ENCODE data around the gene CAT. TPM values are rescaled to one million over a fixed set of nuclear protein-coding genes. Genes with fewer than 3 reads are reported as not detected.

The CAT gene
- total and polyA plus RNA-seq, 9 of the 15 experiments (the other 6 are each of a cell fraction or from before 2014, with no cell fraction given) = 86.7 to 183 (median 114) TPM

DNA sequence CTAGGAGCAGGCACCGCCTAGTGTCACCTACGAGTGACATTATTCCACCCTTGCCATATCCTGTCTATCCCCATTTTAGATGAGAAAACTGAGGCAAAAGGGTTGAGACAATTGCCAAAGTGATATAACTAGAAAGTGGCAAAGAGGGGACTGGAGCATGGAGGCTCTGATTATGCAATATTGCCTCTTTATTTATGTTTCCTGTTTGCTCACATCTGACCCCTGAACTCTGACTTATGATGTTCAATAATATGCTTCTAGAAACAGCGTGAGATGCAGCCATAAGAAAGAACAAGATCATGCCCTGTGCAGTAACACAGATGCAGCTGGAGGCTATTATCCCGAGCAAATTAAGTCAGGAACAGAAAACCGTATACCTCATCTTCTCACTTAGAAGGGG, 67.1 kb downstream of the CAT start (continued):
- TF ChIP-seq, protein P1, sequence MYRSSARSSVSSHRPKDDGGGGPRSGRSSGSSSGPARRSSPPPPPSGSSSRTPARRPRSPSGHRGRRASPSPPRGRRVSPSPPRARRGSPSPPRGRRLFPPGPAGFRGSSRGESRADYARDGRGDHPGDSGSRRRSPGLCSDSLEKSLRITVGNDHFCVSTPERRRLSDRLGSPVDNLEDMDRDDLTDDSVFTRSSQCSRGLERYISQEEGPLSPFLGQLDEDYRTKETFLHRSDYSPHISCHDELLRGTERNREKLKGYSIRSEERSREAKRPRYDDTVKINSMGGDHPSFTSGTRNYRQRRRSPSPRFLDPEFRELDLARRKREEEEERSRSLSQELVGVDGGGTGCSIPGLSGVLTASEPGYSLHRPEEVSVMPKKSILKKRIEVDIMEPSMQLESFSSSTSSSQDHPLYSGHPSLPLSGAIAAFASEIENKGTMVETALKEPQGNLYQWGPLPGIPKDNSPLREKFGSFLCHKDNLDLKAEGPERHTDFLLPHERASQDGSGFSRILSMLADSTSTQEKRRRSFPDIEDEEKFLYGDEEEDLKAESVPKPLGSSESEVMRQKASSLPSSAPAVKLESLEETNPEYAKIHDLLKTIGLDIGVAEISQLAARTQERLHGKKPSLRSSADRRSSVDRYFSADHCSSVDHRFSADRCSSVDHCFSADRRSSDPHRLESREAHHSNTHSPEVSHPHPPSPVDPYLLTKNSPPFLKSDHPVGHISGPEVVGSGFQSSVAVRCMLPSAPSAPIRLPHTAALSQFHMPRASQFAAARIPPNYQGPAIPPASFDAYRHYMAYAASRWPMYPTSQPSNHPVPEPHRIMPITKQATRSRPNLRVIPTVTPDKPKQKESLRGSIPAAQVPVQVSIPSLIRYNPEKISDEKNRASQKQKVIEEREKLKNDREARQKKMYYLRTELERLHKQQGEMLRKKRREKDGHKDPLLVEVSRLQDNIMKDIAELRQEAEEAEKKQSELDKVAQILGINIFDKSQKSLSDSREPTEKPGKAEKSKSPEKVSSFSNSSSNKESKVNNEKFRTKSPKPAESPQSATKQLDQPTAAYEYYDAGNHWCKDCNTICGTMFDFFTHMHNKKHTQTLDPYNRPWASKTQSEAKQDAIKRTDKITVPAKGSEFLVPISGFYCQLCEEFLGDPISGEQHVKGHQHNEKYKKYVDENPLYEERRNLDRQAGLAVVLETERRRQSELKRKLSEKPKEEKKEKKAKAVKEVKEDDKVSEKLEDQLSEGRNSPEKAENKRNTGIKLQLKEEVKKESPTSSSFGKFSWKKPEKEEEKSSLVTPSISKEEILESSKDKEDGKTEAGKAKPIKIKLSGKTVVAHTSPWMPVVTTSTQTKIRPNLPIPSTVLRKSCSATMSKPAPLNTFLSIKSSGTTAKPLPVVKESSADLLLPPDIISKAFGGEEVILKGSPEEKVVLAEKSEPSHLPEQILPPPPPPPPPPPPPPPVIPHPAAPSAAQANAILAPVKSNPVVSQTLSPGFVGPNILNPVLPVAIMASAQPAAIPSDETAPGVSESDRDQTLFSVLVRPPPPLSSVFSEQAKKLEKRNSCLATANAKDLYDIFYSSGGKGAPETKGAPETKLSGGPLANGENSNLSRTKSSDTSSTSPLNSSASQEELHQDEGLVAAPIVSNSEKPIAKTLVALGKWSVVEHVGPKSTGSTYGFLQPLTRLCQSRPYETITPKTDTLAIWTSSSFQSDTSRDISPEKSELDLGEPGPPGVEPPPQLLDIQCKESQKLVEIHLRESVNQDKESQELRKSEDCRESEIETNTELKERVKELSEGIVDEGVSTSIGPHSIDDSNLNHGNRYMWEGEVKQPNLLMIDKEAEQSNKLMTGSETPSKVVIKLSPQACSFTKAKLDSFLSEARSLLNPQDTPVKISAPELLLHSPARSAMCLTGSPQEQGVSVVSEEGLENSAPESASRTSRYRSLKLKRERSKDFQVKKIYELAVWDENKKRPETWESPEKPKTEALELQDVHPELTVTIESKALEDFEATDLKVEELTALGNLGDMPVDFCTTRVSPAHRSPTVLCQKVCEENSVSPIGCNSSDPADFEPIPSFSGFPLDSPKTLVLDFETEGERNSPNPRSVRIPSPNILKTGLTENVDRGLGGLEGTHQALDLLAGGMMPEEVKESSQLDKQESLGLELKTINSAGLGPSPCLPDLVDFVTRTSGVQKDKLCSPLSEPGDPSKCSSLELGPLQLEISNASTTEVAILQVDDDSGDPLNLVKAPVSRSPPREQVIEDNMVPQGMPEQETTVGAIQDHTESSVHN (IDR thresholded peaks at IDR 0.05; ENCODE audit: borderline replicate concordance in 1 of 2, low read depth in 1 of 2) = no peak
- TF ChIP-seq ARID2 (IDR thresholded peaks at IDR 0.05) (no peak), RBM39 (optimal IDR thresholded peaks at IDR 0.05; ENCODE audit: low read depth, low read length) (no peak), NR2C2 (CRISPR knock-in tag; IDR thresholded peaks at IDR 0.05) (0 out of 2 replicates have a peak, but pooled peaks have one; percentile 26), NR2C2 (tag; IDR thresholded peaks at IDR 0.05) (peak; percentile 77), SETDB1 (IDR thresholded peaks at IDR 0.05; ENCODE audit: low read length) (no peak), COPS2 (conservative IDR thresholded peaks at IDR 0.05) (no peak), MAFF (IDR thresholded peaks at IDR 0.05; ENCODE audit: low read length) (no peak), RAD21 (CRISPR knock-in tag; conservative IDR thresholded peaks at IDR 0.05 in 1 of 2, IDR thresholded peaks at IDR 0.05 in 1 of 2) (no peak), CEBPB (tag; IDR thresholded peaks at IDR 0.05) (peak; percentile 65), U2AF2 (optimal IDR thresholded peaks at IDR 0.05; ENCODE audit: low read depth, low read length) (no peak), NR2C1 (IDR thresholded peaks at IDR 0.05) (peak; percentile 75), NR2C1 (tag; IDR thresholded peaks at IDR 0.05) (peak; percentile 95), EHMT2 (IDR thresholded peaks at IDR 0.05) (no peak), SP2 (IDR thresholded peaks at IDR 0.05; ENCODE audit: extremely low read depth, low read depth, low read length, poor library complexity, severe bottlenecking) (no peak), KLF6 (CRISPR knock-in tag; IDR thresholded peaks at IDR 0.05; ENCODE audit: borderline replicate concordance) (no peak), ZNF707 (CRISPR knock-in tag; conservative IDR thresholded peaks at IDR 0.05) (no peak)
- TF ChIP-seq, protein P2, sequence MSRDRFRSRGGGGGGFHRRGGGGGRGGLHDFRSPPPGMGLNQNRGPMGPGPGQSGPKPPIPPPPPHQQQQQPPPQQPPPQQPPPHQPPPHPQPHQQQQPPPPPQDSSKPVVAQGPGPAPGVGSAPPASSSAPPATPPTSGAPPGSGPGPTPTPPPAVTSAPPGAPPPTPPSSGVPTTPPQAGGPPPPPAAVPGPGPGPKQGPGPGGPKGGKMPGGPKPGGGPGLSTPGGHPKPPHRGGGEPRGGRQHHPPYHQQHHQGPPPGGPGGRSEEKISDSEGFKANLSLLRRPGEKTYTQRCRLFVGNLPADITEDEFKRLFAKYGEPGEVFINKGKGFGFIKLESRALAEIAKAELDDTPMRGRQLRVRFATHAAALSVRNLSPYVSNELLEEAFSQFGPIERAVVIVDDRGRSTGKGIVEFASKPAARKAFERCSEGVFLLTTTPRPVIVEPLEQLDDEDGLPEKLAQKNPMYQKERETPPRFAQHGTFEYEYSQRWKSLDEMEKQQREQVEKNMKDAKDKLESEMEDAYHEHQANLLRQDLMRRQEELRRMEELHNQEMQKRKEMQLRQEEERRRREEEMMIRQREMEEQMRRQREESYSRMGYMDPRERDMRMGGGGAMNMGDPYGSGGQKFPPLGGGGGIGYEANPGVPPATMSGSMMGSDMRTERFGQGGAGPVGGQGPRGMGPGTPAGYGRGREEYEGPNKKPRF (IDR thresholded peaks at IDR 0.05; ENCODE audit: low read depth, low read length) = no peak
- TF ChIP-seq, protein P3, sequence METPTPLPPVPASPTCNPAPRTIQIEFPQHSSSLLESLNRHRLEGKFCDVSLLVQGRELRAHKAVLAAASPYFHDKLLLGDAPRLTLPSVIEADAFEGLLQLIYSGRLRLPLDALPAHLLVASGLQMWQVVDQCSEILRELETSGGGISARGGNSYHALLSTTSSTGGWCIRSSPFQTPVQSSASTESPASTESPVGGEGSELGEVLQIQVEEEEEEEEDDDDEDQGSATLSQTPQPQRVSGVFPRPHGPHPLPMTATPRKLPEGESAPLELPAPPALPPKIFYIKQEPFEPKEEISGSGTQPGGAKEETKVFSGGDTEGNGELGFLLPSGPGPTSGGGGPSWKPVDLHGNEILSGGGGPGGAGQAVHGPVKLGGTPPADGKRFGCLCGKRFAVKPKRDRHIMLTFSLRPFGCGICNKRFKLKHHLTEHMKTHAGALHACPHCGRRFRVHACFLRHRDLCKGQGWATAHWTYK (CRISPR knock-in tag; IDR thresholded peaks at IDR 0.05) = no peak
